IMR-90 (cell line): Measurements from ENCODE around the gene ATG10. TPM values are rescaled to one million over a fixed set of nuclear protein-coding genes. Genes with fewer than 3 reads are reported as not detected.

Experiments
- ATAC-seq: fragments of 200-7000 bp; cut with Tn5 transposase; 2 replicates; pipeline ENCODE4 v1.9.1; 2020; ENCODE audit warnings: low read depth, mild to moderate bottlenecking, moderate library complexity
- BruUV-seq: library from RNA; stranded (reverse); fragments of 400-500 nt; replicated peaks from 2 replicates; lab custom pipeline; 2021; lab: Mats Ljungman, UMichigan
- CTCF ChIA-PET: fragments of 300-600 bp; formaldehyde crosslinking; extraction: SDS; loops from one replicate; lab custom pipeline; 2021; ENCODE audit warnings: antibody characterized with exemption; lab: Yijun Ruan, JAX
- POLR2A ChIA-PET: fragments of 300-600 bp; sonication (Branson Sonifier 250); formaldehyde crosslinking; loops from one replicate; lab custom pipeline; 2022; ENCODE audit warnings: antibody characterized with exemption; ENCODE audit not compliant: unreplicated experiment; lab: Charles Lee
- DNase-seq: peaks from one replicate; pipeline ENCODE4 v3.0.0; 2013
- H2AFZ ChIP-seq: replicated peaks from 2 replicates; pipeline ENCODE3; 2013; ENCODE audit warnings: low read length, mild to moderate bottlenecking; ENCODE audit not compliant: poor library complexity
- H2AK5ac ChIP-seq: 2 replicates; pipeline ENCODE4 v1.6.1; 2013; ENCODE audit warnings: low read depth, low read length, inconsistent platforms
- H2AK9ac ChIP-seq: replicated peaks from 2 replicates; pipeline ENCODE3; 2013; ENCODE audit warnings: mild to moderate bottlenecking, low read depth, low read length, moderate library complexity; ENCODE audit not compliant: poor library complexity
- H2BK120ac ChIP-seq: 2 replicates; pipeline ENCODE4 v1.6.1; 2013; ENCODE audit warnings: low read depth, low read length, inconsistent platforms
- H2BK15ac ChIP-seq: 3 replicates; pipeline ENCODE4 v1.6.1; 2013; ENCODE audit warnings: low read depth, low read length, inconsistent platforms
- H2BK20ac ChIP-seq: 2 replicates; pipeline ENCODE4 v1.6.1; 2013; ENCODE audit warnings: low read depth, mild to moderate bottlenecking, inconsistent platforms, low read length, moderate library complexity
- H2BK5ac ChIP-seq: 2 replicates; pipeline ENCODE4 v1.6.1; 2013; ENCODE audit warnings: mild to moderate bottlenecking, low read depth, low read length, inconsistent platforms; ENCODE audit not compliant: poor library complexity, severe bottlenecking
- H3K14ac ChIP-seq: replicated peaks from 2 replicates; pipeline ENCODE4 v1.6.1; 2013; ENCODE audit warnings: low read depth, low read length, inconsistent platforms
- H3K18ac ChIP-seq: 2 replicates; pipeline ENCODE4 v1.6.1; 2013; ENCODE audit warnings: low read depth, low read length, control low read depth
- H3K23ac ChIP-seq: 2 replicates; pipeline ENCODE4 v1.6.1; 2013; ENCODE audit warnings: low read depth, low read length, inconsistent platforms
- H3K27ac ChIP-seq: 2 replicates; pipeline ENCODE4 v1.5.1; 2013; ENCODE audit warnings: mild to moderate bottlenecking, control low read depth, low read length; ENCODE audit not compliant: insufficient read depth
- H3K27me3 ChIP-seq: 2 replicates; pipeline ENCODE4 v1.6.1; 2013; ENCODE audit warnings: low read length; ENCODE audit not compliant: control insufficient read depth, insufficient read depth
- H3K36me3 ChIP-seq: 2 replicates; pipeline ENCODE4 v1.6.1; 2013; ENCODE audit warnings: low read length, mixed read lengths; ENCODE audit not compliant: control insufficient read depth, insufficient read depth
- H3K4ac ChIP-seq: 2 replicates; pipeline ENCODE4 v1.6.1; 2013; ENCODE audit warnings: low read depth, low read length, inconsistent platforms
- H3K4me1 ChIP-seq: 2 replicates; pipeline ENCODE4 v1.6.1; 2013; ENCODE audit warnings: low read length, mixed read lengths; ENCODE audit not compliant: control insufficient read depth, insufficient read depth
- H3K4me2 ChIP-seq: 2 replicates; pipeline ENCODE4 v1.6.1; 2013; ENCODE audit warnings: low read depth, mild to moderate bottlenecking, control low read depth, low read length, moderate library complexity
- H3K4me3 ChIP-seq: 2 replicates; pipeline ENCODE4 v1.5.1; 2013; ENCODE audit warnings: low read depth, mild to moderate bottlenecking, control low read depth, low read length, moderate library complexity; ENCODE audit not compliant: insufficient read depth
- H3K56ac ChIP-seq: 2 replicates; pipeline ENCODE4 v1.6.1; 2013; ENCODE audit warnings: low read length, inconsistent platforms; ENCODE audit not compliant: insufficient read depth; ENCODE audit errors: extremely low read depth
- H3K79me1 ChIP-seq, 2 experiments: 2 replicates each; pipeline ENCODE4 v1.6.1; 2013; ENCODE audit warnings: low read length in 2 of 2, inconsistent platforms in 1 of 2, low read depth in 1 of 2
- H3K9ac ChIP-seq: 2 replicates; pipeline ENCODE4 v1.6.1; 2013; ENCODE audit warnings: low read depth, low read length, control low read depth
- H3K9me1 ChIP-seq: 2 replicates; pipeline ENCODE4 v1.6.1; 2013; ENCODE audit warnings: low read length, inconsistent platforms; ENCODE audit not compliant: insufficient read depth
- H3K9me3 ChIP-seq: 2 replicates; pipeline ENCODE4 v1.6.1; 2013; ENCODE audit warnings: low read length; ENCODE audit not compliant: control insufficient read depth, insufficient read depth
- H4K20me1 ChIP-seq: 2 replicates; pipeline ENCODE4 v1.6.1; 2013; ENCODE audit warnings: low read length, inconsistent platforms; ENCODE audit not compliant: insufficient read depth
- H4K5ac ChIP-seq: 2 replicates; pipeline ENCODE4 v1.6.1; 2013; ENCODE audit warnings: mild to moderate bottlenecking, low read depth, low read length, control low read depth
- H4K8ac ChIP-seq, 2 experiments: 2 replicates each; pipeline ENCODE4 v1.6.1; 2013; ENCODE audit warnings: low read depth in 2 of 2, low read length in 2 of 2, control low read depth in 1 of 2, inconsistent platforms in 1 of 2
- H4K91ac ChIP-seq: 2 replicates; pipeline ENCODE4 v1.6.1; 2013; ENCODE audit warnings: low read depth, low read length, inconsistent platforms; ENCODE audit not compliant: insufficient read depth
- FOS ChIP-seq: fragments of 150-350 bp; IDR thresholded peaks from 2 replicates; pipeline ENCODE4 v1.6.1; 2016; ENCODE audit warnings: low read depth, low read length
- MAZ ChIP-seq: IDR thresholded peaks from 2 replicates; pipeline ENCODE4 v1.6.1; 2012; ENCODE audit warnings: low read depth, mild to moderate bottlenecking, low read length, improper control_type of control experiment, moderate library complexity, borderline replicate concordance
- NFE2L2 ChIP-seq: fragments of 150-350 bp; IDR thresholded peaks from 2 replicates; pipeline ENCODE4 v1.6.1; 2016; ENCODE audit warnings: low read depth, mild to moderate bottlenecking, low read length
- RAD21 ChIP-seq: IDR thresholded peaks from 2 replicates; pipeline ENCODE4 v1.6.1; 2012; ENCODE audit warnings: low read length, improper control_type of control experiment
- SMC3 ChIP-seq: fragments of 150-350 bp; IDR thresholded peaks from 2 replicates; pipeline ENCODE4 v1.6.1; 2016; ENCODE audit warnings: low read depth, mild to moderate bottlenecking, antibody characterized with exemption, low read length, moderate library complexity
- WGBS, 2 experiments: methylation state at CpG; one replicate each; pipeline versions ENCODE4 v1.1.5 to v1.1.7; 2013; ENCODE audit warnings: missing lambda C conversion rate in 2 of 2; ENCODE audit not compliant: insufficient read length in 1 of 2; ENCODE audit errors: extremely low coverage in 2 of 2; 5-methylcytosine and 5-hydroxymethylcytosine counted together
- dilution Hi-C: fragments of 300-500 bp; cut with HindIII; formaldehyde crosslinking; loops from one replicate; pipeline ENCODE4 v1.14.3; 2018; ENCODE audit warnings: low sequenced_read_pairs; ENCODE audit not compliant: unreplicated experiment
- in situ Hi-C: fragments of 300-500 bp; cut with MboI; formaldehyde crosslinking; loops from 3 replicates; pipeline ENCODE4 v1.14.3; 2019; ENCODE audit warnings: low sequenced_read_pairs, inconsistent platforms, mixed read lengths
- intact Hi-C: fragments of 100-400 bp; cut with micrococcal nuclease; formaldehyde crosslinking; loops from 2 replicates; pipeline ENCODE4 v1.10.0; 2022
- polyA plus RNA-seq, 3 experiments: library from polyadenylated mRNA; depleted of rRNA; stranded (reverse); fragments of >200 nt; gene quantifications; 2 replicates each; pipeline ENCODE4 v1.2.3, GENCODE V29; 2012; ENCODE audit warnings: low replicate concordance in 1 of 3
- total RNA-seq: library from RNA; depleted of rRNA; stranded (reverse); fragments of >200 nt; gene quantifications from 2 replicates; pipeline ENCODE4 v1.2.3, GENCODE V29; 2012
- TF ChIP-seq, protein P1 (sequence below): fragments of 150-350 bp; IDR thresholded peaks from 2 replicates; pipeline ENCODE4 v1.6.1; 2017; ENCODE audit warnings: mild to moderate bottlenecking, antibody characterized with exemption, low read length, low read depth

ATG10 gene
- total and polyA plus RNA-seq, 2 of the 4 experiments (the other 2 are of a cell fraction): 3.4 to 8.1 TPM

DNA sequence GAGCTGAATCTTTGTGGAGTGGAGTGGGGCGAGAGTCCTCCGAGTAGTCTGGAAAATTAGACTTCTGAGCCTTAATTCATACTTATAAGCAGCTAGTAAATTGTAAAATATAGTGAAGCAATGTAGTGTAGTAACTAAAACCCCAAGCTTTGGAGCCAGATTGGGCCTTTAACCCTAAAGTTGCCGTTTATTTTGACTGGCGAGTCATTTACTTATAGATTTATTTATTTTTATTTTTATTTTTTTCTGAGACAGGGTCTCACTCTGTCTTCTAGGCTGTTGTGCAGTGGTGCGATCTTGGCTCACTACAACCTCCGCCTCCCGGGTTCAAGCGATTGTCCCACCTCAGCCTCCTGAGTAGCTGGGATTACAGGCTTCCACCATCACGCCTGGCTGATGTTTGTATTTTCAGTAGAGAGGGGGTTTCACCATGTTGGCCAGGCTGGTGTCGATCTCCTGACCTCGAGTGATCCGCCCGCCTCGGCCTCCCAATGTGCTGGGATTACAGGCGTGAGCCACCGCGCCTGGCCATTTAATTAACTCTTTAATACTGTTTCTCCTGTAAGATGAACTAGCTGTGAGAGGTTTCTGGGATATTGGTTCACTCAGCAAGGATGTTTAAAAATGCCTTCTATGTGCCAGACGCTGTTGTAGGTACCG is 307.0 kb downstream of the ATG10 start:
- H3K27ac ChIP-seq: 0 out of 2 replicates have a peak overlapping the region, but pooled peaks have one; percentile 9

More for the DNA sequence above, 307.0 kb downstream of the ATG10 start:
- Histone ChIP-seq H2AK9ac (no peak overlapping the region), H2AK5ac (no peak overlapping the region), H3K36me3 (peaks cover 21% of the 10 kb centered on the region), H3K79me1 (peaks cover 29 to 48% of the 10 kb centered on the region in 2 experiments), H3K14ac (no peak overlapping the region; the same call in 1 of the 2 replicates), H3K9ac (peak overlapping the region; percentile 74), H3K9me1 (peaks cover 4% of the 10 kb centered on the region; the same call in 1 of the 2 replicates), H3K27me3 (no peaks in the 10 kb centered on the region), H2BK15ac (no peak overlapping the region; the same call in 2 of the 3 replicates), H2BK20ac (no peak overlapping the region), H4K8ac (peak overlapping the region; percentile 88 to 99), H3K4ac (peak overlapping the region; percentile 9; the same call in 1 of the 2 replicates), H2BK5ac (no peak overlapping the region), H3K56ac (peak overlapping the region; percentile 5; the same call in 1 of the 2 replicates), H3K4me2 (peak overlapping the region; percentile 53), H3K23ac (no peak overlapping the region), H3K4me1 (no peaks in the 10 kb centered on the region), H2AFZ (peak overlapping the region; percentile 74), H4K5ac (peak overlapping the region; percentile 47), H3K18ac (no peak overlapping the region), H3K9me3 (no peaks in the 10 kb centered on the region), H4K20me1 (no peaks in the 10 kb centered on the region; the same call in 1 of the 2 replicates), H2BK120ac (no peak overlapping the region), H4K91ac (0 out of 2 replicates have a peak overlapping the region, but pooled peaks have one; percentile 87), H3K4me3 (peak overlapping the region; percentile 92)
- TF ChIP-seq, protein P1, sequence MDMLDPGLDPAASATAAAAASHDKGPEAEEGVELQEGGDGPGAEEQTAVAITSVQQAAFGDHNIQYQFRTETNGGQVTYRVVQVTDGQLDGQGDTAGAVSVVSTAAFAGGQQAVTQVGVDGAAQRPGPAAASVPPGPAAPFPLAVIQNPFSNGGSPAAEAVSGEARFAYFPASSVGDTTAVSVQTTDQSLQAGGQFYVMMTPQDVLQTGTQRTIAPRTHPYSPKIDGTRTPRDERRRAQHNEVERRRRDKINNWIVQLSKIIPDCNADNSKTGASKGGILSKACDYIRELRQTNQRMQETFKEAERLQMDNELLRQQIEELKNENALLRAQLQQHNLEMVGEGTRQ: no peak
- no peak for TF ChIP-seq SMC3
- no peak for TF ChIP-seq RAD21
- TF ChIP-seq MAZ: no peak
- no peak for TF ChIP-seq NFE2L2
- TF ChIP-seq FOS: no peak
- TSS peak; percentile 72 for BruUV-seq
- DNase-seq (no peak), ATAC-seq (no peak)
- WGBS, 2 experiments: 20% methylated on average over 1 of the region's 19 CpGs; no CpG with 5 or more reads in 1 of the 2 experiments
- CTCF ChIA-PET: interaction anchor here (0.7 to 1.5 kb wide), 2 partner anchors 36 to 113 kb away, joined by 3 read pairs; no protein-coding TSS in a partner anchor
- intact Hi-C loops: no loop called here
- dilution Hi-C loops: no loop called here
- POLR2A ChIA-PET: interaction anchor here (0.6 to 0.8 kb wide), 4 partner anchors 10 to 1229 kb away, joined by 3 to 10 read pairs (median 4); no protein-coding TSS in a partner anchor
- in situ Hi-C loops: no loop called here
